ENCODE measurements around the gene PHYHD1. TPM values are rescaled to one million over a fixed set of nuclear protein-coding genes. Genes with fewer than 3 reads are reported as not detected.
"Not testable (repeated sequence)": the region's sequence is repeated elsewhere in the genome, so short reads cannot be mapped to it uniquely, and the experiment has no call there.

Gene PHYHD1
- total RNA-seq, 1 donor from 2014 or later: 13.6 TPM

DNA sequence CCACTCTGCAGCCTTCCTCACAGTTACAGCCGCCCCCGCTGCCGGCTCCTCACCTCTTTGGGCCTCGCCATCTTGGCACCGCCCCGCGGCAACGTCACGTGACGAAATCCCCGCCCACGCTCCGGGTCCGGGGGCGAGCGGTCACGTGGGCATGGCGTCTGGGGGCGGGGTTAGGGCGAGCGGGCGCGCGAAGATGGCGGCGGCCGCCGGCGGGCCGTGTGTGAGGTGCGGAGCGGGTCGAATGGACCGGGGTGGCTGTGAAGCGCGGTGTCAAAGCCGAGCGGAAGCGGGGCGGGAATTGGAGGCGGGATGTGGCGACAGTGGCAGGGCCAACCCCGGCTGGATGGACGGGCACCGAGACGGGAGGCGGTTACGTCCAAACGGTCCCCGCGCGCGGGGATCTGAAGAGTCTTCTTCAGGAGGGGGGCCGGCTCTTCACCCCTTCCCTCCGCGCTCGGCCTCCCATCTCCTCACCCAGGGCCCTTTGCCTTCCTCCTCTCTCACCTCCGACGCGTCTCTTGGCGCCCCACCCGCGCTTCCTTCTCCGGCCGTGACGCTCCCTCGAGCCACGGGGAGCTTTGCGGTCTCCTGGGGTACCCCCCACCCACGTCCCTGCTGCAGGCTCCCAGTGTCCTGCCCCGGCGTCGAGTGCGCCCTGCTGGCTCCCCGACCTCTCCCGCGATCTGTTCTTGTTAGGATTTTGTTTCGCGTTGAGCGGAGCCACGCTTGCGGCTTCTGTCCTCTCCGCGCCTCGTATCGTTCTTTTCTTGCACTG lies 26.9 kb downstream of the PHYHD1 start, which contains the start of the genes DOLK and NUP188:
Gene DOLK (minus strand): TSS at position 77 of the 775 bp plus-strand sequence. CDS start 300 bp downstream, outside the sequence.
Gene NUP188 (plus strand): TSS at position 173 of the 775 bp plus-strand sequence. CDS start 21 bp downstream, at position 194.
- peak; percentile 100 for DNase-seq (ENCODE audit: low spot score)

DNA sequence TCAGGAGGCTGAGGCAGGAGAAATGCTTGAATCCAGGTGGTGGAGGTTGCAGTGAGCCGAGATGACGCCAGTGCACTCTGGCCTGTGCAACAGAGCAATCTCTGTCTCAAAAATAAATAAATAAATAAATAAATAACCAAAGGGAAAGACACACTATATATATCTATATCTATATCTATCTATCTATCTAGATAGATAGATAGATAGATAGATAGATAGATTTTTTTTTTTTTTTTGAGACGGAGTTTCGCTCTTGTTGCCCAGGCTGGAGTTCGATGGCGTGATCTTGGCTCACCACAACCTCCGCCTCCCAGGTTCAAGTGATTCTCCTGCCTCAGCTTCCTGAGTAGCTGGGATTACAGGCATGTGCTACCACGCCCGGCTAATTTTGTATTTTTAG lies 40.6 kb downstream of the PHYHD1 start:
- not testable (repeated sequence) for DNase-seq (ENCODE audit: low spot score)

DNA sequence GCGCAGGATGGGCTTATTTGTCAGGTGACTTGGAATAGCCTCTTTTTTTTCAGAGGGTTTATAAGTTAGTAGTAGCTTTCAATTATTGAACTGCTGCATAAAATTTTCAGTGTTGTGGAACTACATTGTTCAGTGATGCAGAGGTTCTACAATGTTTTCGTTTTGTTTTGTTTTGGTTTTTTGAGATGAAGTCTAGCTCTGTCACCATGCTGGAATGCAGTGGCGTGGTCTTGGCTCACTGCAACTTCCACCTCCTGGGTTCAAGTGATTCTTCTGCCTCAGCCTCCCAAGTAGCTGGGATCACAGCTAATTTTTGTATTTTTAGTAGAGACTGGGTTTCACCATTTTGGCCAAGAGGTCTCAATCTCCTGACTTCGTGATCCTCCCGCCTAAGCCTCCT lies 48.7 kb downstream of the PHYHD1 start:
- no peak for DNase-seq (ENCODE audit: low spot score)

DNA sequence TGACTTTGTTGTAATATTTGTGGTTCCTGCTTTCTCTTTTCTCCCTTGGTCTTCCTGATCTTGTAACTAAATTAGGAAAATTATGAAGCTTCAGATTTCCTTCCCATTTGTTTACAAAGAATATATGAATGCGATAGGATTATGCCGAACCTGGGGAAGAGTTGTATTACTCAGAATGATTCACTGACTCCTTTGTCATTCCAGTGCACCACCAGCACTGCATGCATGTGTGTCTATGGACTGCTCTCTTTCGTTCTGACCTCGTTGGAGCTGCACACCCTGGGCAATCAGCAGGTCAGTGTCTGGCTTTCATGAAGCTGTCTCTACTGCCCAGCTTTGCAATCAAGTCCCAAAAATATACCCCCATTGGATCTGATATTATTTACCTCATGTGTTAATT lies 52.2 kb downstream of the PHYHD1 start:
- DNase-seq (ENCODE audit: low spot score): no peak

DNA sequence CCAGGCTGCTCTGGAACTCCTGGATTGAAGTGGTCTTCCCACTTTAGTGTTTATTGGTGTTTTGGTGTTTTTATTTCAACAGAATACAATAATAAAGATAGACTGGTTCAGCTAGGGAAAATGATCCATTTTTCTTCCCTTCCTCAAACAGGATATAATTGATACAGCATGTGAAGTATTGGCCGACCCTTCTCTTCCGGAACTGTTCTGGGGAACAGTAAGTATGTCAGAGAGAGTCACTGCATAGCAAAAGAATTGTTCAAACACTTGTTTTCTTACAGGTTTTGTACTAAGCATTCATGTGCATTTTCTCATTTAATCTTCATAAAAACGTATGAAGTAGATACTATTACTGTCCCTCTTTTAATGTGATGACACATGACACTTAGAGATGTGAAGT lies 58.3 kb downstream of the PHYHD1 start:
- DNase-seq (ENCODE audit: low spot score): no peak

DNA sequence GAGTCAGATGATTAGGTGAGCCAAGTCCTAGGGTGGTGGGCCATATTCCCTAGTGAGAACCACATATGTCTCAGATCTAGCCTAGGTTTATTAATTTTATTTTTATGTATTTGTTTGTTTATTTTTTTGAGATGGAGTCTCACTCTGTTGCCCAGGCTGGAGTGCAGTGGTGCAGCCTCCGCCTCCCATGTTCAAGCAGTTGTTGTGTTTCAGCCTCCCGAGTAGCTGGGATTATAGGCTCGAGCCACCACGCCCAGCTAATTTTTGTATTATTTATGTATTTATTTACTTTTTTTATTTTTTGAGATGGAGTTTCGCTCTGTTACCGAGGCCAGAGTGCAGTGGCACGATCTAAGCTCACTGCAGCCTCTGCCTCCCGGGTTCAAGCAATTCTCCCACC lies 62.8 kb downstream of the PHYHD1 start:
- no peak for DNase-seq (ENCODE audit: low spot score)

DNA sequence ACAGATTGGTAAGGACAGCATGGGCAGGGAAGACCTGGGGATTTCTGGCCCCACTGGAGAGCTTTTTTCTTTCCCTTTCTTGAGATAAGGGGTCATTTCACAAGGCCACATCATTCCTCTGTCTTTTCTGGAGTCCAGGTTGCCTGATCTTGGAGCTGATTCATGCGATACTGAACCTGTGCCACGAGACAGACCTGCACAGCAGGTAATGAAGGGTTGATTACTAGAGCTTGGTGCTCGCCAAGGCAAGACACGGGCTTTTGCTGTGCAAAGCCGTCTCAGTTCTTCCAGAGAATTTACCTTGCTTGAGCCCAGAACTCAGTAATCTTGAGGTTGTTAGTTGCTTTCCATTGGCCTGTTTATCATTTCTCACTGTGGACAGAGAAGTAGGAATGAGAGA lies 65.9 kb downstream of the PHYHD1 start:
- DNase-seq (ENCODE audit: low spot score): no peak

DNA sequence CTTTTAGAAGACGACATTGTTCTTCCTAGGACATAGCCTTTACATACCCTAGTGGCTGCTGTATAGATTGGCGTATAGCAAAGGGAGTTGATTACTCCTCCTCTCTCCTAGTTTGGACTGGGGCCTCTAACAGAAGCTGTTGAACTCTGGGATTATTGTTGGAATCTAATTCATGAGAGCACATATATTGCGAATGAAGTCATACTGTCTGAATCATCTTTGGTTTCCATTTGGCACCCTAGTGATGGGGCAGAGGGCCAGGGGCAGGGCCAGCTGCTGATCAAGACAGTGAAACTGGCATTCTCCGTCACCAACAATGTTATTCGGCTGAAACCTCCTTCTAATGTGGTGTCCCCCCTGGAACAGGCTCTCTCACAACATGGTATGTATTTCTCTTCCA lies 67.0 kb downstream of the PHYHD1 start:
- no peak for DNase-seq (ENCODE audit: low spot score)

Other genes starting within 250 kb of the PHYHD1 start
- gene SET, start 231.8 kb upstream of the PHYHD1 start, total RNA-seq: 197 TPM
- gene PKN3, start 218.5 kb upstream of the PHYHD1 start, total RNA-seq: 14.7 TPM
- 18.4 TPM for gene ZDHHC12, start 196.9 kb upstream of the PHYHD1 start, total RNA-seq
- gene ZER1, start 149.1 kb upstream of the PHYHD1 start, total RNA-seq: 32.9 TPM
- 28.3 TPM for gene TBC1D13, start 133.7 kb upstream of the PHYHD1 start, total RNA-seq
- gene ENDOG, start 102.5 kb upstream of the PHYHD1 start, total RNA-seq: 18.3 TPM
- gene SPOUT1, start 91.2 kb upstream of the PHYHD1 start, total RNA-seq: 35.0 TPM
- gene KYAT1, start 39.0 kb upstream of the PHYHD1 start, total RNA-seq: 3.8 TPM
- 40.5 TPM for gene LRRC8A, start 38.8 kb upstream of the PHYHD1 start, total RNA-seq
- 16.7 TPM for gene DOLK, start 26.6 kb downstream of the PHYHD1 start, total RNA-seq
- 50.6 TPM for gene NUP188, start 26.7 kb downstream of the PHYHD1 start, total RNA-seq
- gene SH3GLB2, start 107.3 kb downstream of the PHYHD1 start, total RNA-seq: 43.2 TPM
- 17.3 TPM for gene MIGA2, start 115.6 kb downstream of the PHYHD1 start, total RNA-seq
- gene DOLPP1, start 160.1 kb downstream of the PHYHD1 start, total RNA-seq: 10.4 TPM
- gene CRAT, start 189.8 kb downstream of the PHYHD1 start, total RNA-seq: 65.7 TPM
- 61.9 TPM for gene PTPA, start 190.4 kb downstream of the PHYHD1 start, total RNA-seq